ENCODE data around the gene TMC1.
"Not testable (repeated sequence)": the region's sequence is repeated elsewhere in the genome, so short reads cannot be mapped to it uniquely, and the experiment has no call there.

DNA sequence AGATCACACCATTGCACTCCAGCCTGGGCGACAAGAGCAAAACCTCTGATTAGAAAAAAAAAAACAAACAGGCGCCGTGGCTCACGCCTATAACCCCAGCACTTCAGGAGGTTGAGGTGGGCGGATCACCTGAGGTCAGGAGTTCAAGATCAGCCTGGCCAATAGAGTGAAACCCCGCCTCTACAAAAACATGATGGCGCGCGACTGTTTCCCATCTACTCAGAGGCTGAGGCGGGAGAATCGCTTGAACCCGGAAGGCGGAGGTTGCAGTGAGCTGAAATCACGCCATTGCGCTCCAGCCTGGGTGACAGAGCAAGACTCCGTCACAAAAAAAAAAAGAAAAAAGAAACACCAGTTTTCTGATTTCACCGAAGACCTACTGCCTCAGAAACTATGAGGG lies at the start of gene TMC1:
- TF ChIP-seq, protein P1, sequence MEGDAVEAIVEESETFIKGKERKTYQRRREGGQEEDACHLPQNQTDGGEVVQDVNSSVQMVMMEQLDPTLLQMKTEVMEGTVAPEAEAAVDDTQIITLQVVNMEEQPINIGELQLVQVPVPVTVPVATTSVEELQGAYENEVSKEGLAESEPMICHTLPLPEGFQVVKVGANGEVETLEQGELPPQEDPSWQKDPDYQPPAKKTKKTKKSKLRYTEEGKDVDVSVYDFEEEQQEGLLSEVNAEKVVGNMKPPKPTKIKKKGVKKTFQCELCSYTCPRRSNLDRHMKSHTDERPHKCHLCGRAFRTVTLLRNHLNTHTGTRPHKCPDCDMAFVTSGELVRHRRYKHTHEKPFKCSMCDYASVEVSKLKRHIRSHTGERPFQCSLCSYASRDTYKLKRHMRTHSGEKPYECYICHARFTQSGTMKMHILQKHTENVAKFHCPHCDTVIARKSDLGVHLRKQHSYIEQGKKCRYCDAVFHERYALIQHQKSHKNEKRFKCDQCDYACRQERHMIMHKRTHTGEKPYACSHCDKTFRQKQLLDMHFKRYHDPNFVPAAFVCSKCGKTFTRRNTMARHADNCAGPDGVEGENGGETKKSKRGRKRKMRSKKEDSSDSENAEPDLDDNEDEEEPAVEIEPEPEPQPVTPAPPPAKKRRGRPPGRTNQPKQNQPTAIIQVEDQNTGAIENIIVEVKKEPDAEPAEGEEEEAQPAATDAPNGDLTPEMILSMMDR (conservative IDR thresholded peaks at IDR 0.05) = not testable (repeated sequence)
- not testable (repeated sequence) for TF ChIP-seq EZH2 (IDR thresholded peaks at IDR 0.05; ENCODE audit: low read depth)

All from PC-9 (cell line).